Left ventricle myocardium inferior (tissue), 1 donor: ENCODE results near the gene GOLGA6D. TPM values are rescaled to one million over a fixed set of nuclear protein-coding genes. Genes with fewer than 3 reads are reported as not detected.

Experiments used
- total RNA-seq: library from RNA; stranded (reverse); fragmentation: NEBNext Ultra II Directional; extraction: Animal tissue kit (Norgen Biotek cat#: 25700); gene quantifications from one replicate; pipeline ENCODE4 v1.2.1, GENCODE V29; 2021
- donor health status: DM: no; HTN: yes; CAD: no; lungs with severe emphysema.

GOLGA6D gene
- total RNA-seq, 1 donor from 2014 or later = not detected

Other genes starting within 250 kb of the GOLGA6D start
- 15.0 TPM for gene C15orf39, start 81.0 kb upstream of the GOLGA6D start, total RNA-seq
- gene GOLGA6C, start 24.5 kb upstream of the GOLGA6D start, total RNA-seq = not detected
- gene COMMD4, start 53.2 kb downstream of the GOLGA6D start, total RNA-seq = 36.4 TPM
- gene NEIL1, start 64.2 kb downstream of the GOLGA6D start, total RNA-seq = 8.2 TPM
- 114 TPM for gene MAN2C1, start 85.8 kb downstream of the GOLGA6D start, total RNA-seq
- gene SIN3A, start 168.9 kb downstream of the GOLGA6D start, total RNA-seq = 28.0 TPM